ENCODE data around the gene FGFR1OP2. TPM values are rescaled to one million over a fixed set of nuclear protein-coding genes. Genes with fewer than 3 reads are reported as not detected.

Gene FGFR1OP2
- total and polyA plus RNA-seq, 2 experiments from 2014 or later: 35.6 to 45.0 TPM

- Histone ChIP-seq H2AFZ (peak overlapping the region; percentile 69), H3F3A (replicated peaks; ENCODE audit: low read depth) (peaks cover 7% of the 10 kb centered on the region), H3K9me2 (ENCODE audit: insufficient read depth) (no peaks in the 10 kb centered on the region), H3K4me2 (peak overlapping the region; percentile 82), H3K4me1 (ENCODE audit: insufficient read depth) (peaks cover 35% of the 10 kb centered on the region), H3K27ac (ENCODE audit: low read depth) (peak overlapping the region; percentile 70), H4K20me1 (replicated peaks; ENCODE audit: insufficient read depth) (no peaks in the 10 kb centered on the region), H3K79me2 (replicated peaks; ENCODE audit: insufficient read depth) (peaks cover 35% of the 10 kb centered on the region), H3K36me3 (ENCODE audit: insufficient read depth) (no peaks in the 10 kb centered on the region), H3K27me3 (ENCODE audit: insufficient read depth) (no peaks in the 10 kb centered on the region), H3K4me3 (peak overlapping the region; percentile 87)
- Mint-ChIP-seq H3K4me1 (peaks cover 41% of the 10 kb centered on the region), H3K36me3 (ENCODE audit: low read depth) (no peaks in the 10 kb centered on the region; the same call in 2 of the 3 replicates), H3K9me3 (no peaks in the 10 kb centered on the region), H3K27ac (peak overlapping the region; percentile 10; the same call in 1 of the 2 replicates), H3K27me3 (ENCODE audit: insufficient read depth, low read depth, poor library complexity) (peaks cover 2% of the 10 kb centered on the region), H3K4me3 (peak overlapping the region; percentile 94)
- no peak for DNase-seq (ENCODE audit: low spot score)
- no peak for ATAC-seq
- no peak for TF ChIP-seq ZNF331 (CRISPR knock-in tag; IDR thresholded peaks at IDR 0.05; ENCODE audit: low read depth)
- TF ChIP-seq EZH2phosphoT487 (IDR thresholded peaks at IDR 0.05; ENCODE audit: unreplicated experiment): no peak
- no peak for TF ChIP-seq POLR2AphosphoS5 (IDR thresholded peaks at IDR 0.05; ENCODE audit: low read depth)
- no peak for TF ChIP-seq ZNF462 (CRISPR knock-in tag; IDR thresholded peaks at IDR 0.05)
- no peak for TF ChIP-seq STAT1 (IDR thresholded peaks at IDR 0.05; ENCODE audit: unreplicated experiment)
- TF ChIP-seq NANOG (IDR thresholded peaks at IDR 0.05; ENCODE audit: borderline replicate concordance): no peak
- no peak for TF ChIP-seq CTCF (conservative IDR thresholded peaks at IDR 0.05; ENCODE audit: low read depth in 2 of 2)
- TF ChIP-seq JUNB (IDR thresholded peaks at IDR 0.05; ENCODE audit: unreplicated experiment): no peak
- no peak for TF ChIP-seq ETS1 (IDR thresholded peaks at IDR 0.05)
- no peak for TF ChIP-seq CREB1 (CRISPR knock-in tag; IDR thresholded peaks at IDR 0.05; ENCODE audit: low read depth)
Observed at GRCh38 chr12:27014859-27015729, 76.8 kb downstream of the FGFR1OP2 start.
